ENCODE results near the gene CAB39.
"Not testable (repeated sequence)": the region's sequence is repeated elsewhere in the genome, so short reads cannot be mapped to it uniquely, and the experiment has no call there.

The CAB39 gene

GRCh38 chr2:230684270-230685168 is 28.1 kb upstream of the CAB39 start:
- FAIRE-seq, result no peak

- FAIRE-seq, result no peak
Measured at GRCh38 chr2:230685178-230685577, 27.5 kb upstream of the CAB39 start.

- no peak for FAIRE-seq
Measured at GRCh38 chr2:230687498-230687897, 25.1 kb upstream of the CAB39 start.

GRCh38 chr2:230688490-230688889 is 24.2 kb upstream of the CAB39 start:
- FAIRE-seq, result no peak

- no peak for FAIRE-seq
Measured at GRCh38 chr2:230690439-230690838, 22.2 kb upstream of the CAB39 start.

- no peak for FAIRE-seq
Measured at GRCh38 chr2:230691005-230691647, 21.5 kb upstream of the CAB39 start.

- no peak for FAIRE-seq
Measured at GRCh38 chr2:230692760-230693159, 19.9 kb upstream of the CAB39 start.

- no peak for FAIRE-seq
Measured at GRCh38 chr2:230693411-230693810, 19.2 kb upstream of the CAB39 start.

- FAIRE-seq, result no peak
Measured at GRCh38 chr2:230694241-230694640, 18.4 kb upstream of the CAB39 start.

- FAIRE-seq, result no peak
Measured at GRCh38 chr2:230695551-230695950, 17.1 kb upstream of the CAB39 start.

- no peak for FAIRE-seq
Measured at GRCh38 chr2:230696670-230697069, 16.0 kb upstream of the CAB39 start.

- FAIRE-seq, result no peak
Measured at GRCh38 chr2:230697676-230698075, 15.0 kb upstream of the CAB39 start.

- FAIRE-seq, result not testable (repeated sequence)
Measured at GRCh38 chr2:230698753-230699152, 13.9 kb upstream of the CAB39 start.

- no peak for FAIRE-seq
Measured at GRCh38 chr2:230700447-230700846, 12.2 kb upstream of the CAB39 start.

- FAIRE-seq, result no peak
Measured at GRCh38 chr2:230701308-230701707, 11.3 kb upstream of the CAB39 start.

GRCh38 chr2:230702457-230702856 is 10.2 kb upstream of the CAB39 start:
- not testable (repeated sequence) for FAIRE-seq

- no peak for FAIRE-seq
Measured at GRCh38 chr2:230703514-230703913, 9.1 kb upstream of the CAB39 start.

- FAIRE-seq, result no peak
Measured at GRCh38 chr2:230706053-230706521, 6.6 kb upstream of the CAB39 start.

- no peak for FAIRE-seq
Measured at GRCh38 chr2:230706966-230707365, 5.7 kb upstream of the CAB39 start.

- no peak for FAIRE-seq
Measured at GRCh38 chr2:230708204-230708603, 4.4 kb upstream of the CAB39 start.

- FAIRE-seq, result no peak
Measured at GRCh38 chr2:230711224-230711623, 1.4 kb upstream of the CAB39 start.

- FAIRE-seq, result no peak
Measured at GRCh38 chr2:230713331-230714135, 891 bp downstream of the CAB39 start.

GRCh38 chr2:230714136-230714480 is 1.5 kb downstream of the CAB39 start:
- no peak for FAIRE-seq

Measured in A204.1 (cell line).